GM19372 (cell line): Measurements from ENCODE around the gene PLEKHB1.

ENCODE experiments used
- ATAC-seq: cut with Tn5 transposase; IDR thresholded peaks from one replicate; pipeline ENCODE4 v1.9.1; 2021; ENCODE audit warnings: mild to moderate bottlenecking, low read depth, moderate library complexity; ENCODE audit not compliant: unreplicated experiment

PLEKHB1 gene

DNA sequence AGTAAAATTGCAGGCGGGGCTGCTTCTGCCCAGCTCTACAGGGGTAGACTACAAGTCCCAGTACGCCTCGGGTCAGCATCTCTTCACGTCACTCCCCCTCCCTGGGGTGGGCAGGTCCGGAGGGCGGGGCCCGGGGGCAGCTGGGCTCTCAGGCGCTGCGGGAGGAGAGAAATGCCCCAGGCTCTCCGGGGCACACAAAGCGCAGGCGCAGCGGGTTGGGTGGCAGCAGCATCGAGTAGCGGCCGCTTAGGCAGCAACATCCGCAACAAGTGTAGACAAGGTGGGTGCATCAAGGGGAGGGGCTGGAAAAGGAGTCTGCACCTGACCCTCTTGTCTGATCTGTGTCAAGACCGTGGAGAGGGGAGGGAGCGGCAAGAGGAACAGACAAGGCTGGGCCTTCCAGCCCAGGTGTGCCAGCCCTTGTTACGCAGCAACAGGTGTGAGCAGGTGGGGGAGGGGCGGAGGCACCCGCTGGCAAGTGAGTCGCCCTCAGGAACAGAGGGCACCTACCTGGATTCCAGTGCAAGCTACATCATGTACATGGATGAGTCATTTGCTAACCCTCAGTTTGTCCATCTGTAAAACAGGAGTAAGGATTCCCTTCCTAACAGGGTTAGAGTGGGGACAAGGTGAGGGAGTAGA is 1.2 kb downstream of the PLEKHB1 start:
- ATAC-seq, result peak; percentile 88

DNA sequence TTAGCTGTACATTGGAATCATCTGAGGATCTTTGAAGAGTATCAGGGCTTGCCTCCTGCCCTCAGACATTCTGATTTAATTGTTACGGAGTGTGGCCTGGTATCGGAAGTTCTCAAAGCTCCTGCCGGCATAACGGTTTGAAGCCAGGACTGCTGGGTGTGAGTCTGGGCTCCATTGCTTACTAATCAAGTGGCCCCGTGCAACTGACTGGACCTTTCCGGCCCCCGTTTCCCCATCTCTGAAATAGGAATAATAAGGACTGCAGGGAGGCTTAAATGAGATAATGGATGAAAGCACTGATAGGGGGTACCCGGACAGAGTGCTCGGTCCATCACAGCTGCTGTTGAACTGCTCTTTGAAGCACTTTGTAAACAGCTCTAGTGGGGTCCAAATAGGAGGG is 1.7 kb downstream of the PLEKHB1 start:
- no peak for ATAC-seq

DNA sequence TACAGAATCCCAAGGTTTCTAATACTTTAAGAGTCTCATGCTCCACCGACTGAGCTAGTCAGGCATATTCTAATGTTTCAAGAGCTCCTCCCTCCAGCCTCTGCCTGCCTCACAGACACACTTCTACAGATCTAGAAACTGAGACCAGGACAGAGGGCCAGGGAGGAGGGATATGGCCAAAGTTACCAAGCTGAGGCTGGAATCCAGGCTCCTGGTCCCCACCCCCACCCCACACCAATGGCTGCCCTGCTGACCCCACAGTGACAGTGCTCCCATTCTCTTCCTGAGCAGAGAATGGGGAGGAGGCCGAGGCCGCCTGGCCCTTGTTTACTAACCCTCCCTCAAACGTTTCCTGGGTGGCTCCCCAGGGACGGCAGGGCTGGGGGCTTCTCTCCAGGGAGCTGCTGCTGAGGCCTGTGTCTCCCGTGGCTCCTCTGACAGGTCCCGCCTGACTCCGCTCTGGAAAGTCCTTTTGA is 2.2 kb downstream of the PLEKHB1 start:
- ATAC-seq, result no peak

DNA sequence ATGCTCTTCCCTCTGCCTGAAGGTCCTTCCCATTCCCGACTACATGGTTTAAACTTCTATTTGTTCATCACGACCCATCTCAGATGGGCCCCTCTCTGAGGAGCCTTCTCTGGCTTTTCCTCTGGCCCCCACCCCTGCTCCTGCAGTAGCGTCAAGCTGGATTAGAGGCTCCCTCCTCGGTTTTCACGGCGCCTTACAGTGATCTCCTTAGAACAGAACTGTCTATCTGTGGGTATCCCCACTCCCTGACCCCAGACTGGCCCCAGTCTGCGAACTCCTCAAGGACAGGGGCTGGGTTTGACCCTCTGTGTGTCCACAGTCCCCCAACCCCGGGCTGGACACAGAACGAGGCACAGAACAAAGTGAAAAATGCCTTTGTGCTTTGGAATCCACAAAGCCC is 2.8 kb downstream of the PLEKHB1 start:
- no peak for ATAC-seq

DNA sequence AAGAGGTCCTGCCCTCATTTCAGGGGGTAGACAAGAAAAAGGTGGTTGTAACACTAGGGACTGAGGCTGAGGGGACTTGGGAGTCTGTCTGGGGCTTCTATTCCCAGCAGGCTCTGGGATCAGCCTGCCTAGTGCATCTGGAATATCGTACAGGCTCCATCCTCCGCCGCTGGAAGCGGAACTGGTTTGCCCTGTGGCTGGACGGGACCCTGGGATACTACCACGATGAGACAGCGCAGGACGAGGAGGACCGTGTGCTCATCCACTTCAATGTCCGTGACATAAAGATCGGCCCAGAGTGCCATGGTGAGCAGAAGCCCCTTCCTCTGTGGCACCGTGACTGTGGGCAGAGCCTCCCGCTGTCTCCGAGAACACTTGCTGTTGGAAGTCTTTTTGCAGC is 4.0 kb downstream of the PLEKHB1 start:
- no peak for ATAC-seq

DNA sequence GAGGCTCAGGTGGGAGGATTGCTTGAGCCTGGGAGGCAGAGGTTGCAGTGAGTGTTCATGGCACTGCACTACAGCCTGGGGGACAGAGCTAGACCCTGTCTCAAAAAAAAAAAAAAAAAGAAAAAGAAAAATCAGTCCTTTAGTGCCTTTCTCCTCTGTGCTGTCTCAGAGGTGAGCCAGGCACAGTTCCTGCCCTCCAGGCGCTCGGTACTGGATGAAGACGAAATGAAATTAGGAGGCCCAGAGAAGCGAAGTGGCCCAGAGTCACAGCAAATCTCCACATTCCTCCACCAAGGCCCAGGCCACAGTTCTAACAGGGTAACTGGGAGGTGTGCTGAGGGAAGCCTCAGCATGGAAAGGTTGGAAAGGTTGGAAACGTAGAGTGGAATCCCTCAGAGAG is 4.9 kb downstream of the PLEKHB1 start:
- ATAC-seq, result no peak

DNA sequence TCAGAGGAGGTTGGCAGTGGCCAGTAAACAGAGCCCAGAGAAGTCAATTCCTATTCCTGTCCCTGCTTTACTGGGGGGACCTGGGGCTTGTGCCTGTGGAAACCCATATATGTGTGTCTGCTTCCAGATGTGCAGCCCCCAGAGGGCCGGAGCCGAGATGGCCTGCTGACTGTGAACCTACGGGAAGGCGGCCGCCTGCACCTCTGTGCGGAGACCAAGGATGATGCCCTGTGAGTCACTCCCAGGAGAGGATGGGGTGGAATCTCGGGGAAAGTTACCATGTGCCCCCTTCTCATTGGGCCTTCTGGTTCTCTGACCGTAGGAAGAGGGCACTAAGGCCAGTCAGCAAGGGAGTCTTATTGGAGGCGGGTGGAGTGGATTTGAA is 5.3 kb downstream of the PLEKHB1 start:
- no peak for ATAC-seq

DNA sequence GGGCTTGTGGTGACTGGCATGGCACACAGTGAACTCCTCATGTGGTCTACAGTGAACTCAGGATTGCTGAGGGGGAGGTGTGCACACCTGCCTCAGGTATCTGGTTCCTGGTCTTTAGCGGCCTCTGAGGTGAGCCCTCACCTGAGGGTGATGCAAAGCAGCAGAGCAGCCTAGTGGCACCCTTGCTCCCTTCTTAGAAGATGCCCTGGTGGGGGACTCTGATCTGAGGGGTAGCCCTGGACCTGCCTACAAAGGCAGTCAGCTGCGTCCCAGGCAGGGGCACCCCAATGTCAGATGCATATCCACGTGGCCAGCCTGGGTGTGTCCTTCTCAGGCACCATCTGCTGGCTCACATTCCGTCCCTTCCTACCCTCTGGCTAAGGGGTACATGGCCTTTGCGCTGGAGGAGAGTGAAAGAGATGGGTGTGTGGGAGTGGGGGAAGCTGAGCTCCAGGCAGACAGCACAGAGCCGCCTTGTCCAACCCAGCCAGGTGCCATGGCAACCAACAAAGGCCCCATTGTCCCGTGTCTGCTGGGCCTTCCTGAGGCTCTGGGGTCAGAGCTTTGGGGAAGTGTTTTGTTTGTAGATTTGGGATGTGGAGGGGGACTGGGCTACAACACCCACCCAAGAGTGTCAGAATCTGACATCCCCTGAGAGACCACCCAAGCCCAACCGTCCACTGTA is 5.8 kb downstream of the PLEKHB1 start:
- no peak for ATAC-seq

DNA sequence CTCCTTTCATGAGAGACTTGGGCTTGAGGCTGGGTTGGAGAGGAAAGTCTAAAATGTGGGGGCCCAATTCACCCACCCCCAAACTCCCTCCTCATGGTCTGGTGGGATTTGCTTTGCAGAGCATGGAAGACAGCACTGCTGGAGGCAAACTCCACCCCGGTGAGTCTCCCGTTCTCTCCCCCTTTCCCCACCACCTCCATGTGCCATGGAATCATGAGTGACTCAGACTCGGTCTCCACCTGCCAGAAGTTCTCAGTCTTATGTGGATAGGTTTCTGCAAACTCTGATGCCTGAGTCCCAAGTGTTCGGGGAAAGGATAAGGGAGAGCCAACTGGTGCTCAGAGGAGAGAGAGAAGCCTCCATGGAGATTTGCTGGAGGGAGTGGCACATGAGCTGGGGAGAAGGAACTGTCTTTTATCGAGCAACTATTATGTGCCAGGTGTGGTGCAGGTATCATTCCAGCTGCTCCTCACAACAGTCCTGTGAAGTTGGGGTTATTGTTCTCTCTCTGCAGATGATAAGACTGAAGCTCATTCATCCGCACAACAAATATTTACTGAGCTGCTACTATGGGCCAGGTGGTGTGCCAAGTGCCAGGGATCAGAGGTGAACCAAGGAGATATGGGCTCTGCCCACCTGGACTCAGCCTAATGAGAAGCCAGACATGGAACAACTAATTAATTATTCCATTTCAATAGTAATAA is 6.6 kb downstream of the PLEKHB1 start:
- no peak for ATAC-seq

DNA sequence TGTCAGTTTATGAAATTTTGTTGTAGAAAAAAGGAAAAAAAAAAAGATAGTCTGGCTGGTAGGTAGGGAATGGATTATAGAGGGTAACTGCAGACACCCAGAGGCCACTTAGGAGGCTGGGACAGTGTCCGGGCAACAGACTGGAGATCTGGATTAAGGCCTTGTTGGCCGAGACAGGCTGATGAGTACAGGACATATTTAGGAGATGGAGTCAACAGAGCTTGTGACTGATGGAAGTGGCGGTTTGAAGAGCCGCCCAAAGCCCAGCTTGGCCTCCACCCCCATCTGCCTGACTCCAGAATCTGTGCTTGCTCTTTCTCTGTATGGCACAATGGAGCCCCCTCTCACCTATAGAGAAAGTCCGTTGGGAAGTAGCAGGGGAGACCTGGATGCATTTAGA is 7.6 kb downstream of the PLEKHB1 start:
- ATAC-seq, result no peak

DNA sequence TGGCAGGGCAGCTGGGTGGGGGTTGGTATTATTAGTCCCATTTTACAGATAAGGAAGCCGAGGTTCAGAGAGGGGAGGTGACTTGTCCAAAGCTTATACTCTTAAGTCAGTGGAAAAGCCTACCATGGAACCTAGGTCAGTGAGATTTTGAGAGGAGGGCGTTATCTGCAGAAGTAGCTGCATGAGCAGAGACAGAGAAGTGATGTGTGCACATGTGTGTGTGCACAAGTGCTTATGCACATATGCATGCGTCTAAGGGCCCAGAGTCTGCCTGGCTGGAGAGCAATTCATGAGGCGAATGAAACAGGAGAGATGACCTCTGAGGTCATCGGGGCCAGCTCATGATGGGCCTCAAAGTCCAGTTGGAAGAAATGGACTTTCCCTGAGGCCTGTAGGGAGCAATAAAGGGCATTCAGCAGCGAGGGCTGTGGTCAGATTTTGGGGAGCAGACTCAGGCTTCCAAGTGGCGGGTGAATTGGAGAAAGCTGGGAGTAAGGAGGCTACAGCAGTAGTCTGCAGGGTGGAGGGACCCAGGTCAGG is 8.2 kb downstream of the PLEKHB1 start:
- no peak for ATAC-seq

DNA sequence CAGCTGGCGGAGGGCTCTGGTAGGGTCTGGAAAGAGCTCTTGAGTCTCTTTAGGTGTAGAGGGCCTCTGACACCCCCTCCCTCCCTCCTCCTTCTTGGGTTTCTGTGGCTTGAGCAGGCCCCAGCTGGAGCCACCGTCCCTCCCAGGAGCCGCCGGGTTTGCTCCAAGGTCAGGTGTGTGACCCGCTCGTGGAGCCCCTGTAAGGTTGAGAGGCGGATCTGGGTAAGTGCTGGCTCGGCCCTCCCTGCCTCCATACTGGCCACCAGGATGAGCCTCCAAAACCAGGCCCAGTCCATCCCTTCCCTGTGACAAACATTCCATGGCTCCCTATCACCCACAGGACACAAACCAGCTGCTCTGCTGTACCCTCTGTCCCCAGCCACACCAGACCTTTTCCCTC is 9.3 kb downstream of the PLEKHB1 start:
- no peak for ATAC-seq

DNA sequence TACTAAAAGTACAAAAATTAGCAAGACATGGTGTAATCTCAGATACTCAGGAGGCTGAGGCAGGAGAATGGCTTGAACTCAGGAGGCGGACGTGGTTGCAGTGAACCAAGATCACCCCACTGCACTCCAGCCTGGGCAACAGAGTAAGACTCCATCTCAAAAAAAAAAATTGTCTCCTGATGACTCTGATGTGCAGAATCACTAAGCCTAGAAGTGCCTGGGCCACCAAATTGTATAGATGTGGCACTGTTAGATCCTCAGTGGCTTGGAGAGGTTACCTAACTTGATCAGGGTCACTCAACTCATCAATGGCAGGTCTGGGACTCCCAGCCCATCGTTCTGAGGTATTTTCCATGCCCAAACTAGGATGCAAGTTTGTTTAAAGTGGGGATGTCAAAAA is 10.6 kb downstream of the PLEKHB1 start:
- no peak for ATAC-seq

DNA sequence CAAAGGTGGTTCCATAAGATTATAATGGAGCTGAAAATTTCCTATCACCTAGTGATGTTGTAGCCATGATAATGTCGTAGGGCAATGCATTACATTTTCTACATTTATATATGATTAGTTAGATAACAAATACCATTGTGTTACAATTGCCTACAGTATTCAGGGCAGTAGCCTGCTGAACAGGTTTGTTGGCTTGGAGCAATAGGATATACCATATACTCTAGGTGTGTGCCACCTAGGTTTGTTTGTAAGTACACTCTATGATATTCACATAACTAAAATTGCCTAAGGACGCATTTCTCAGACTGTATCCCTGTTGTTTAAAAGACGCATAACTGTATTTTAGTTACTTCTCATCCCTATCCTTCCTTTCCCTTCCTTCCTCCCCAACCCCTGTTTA is 13.6 kb downstream of the PLEKHB1 start:
- ATAC-seq, result no peak

DNA sequence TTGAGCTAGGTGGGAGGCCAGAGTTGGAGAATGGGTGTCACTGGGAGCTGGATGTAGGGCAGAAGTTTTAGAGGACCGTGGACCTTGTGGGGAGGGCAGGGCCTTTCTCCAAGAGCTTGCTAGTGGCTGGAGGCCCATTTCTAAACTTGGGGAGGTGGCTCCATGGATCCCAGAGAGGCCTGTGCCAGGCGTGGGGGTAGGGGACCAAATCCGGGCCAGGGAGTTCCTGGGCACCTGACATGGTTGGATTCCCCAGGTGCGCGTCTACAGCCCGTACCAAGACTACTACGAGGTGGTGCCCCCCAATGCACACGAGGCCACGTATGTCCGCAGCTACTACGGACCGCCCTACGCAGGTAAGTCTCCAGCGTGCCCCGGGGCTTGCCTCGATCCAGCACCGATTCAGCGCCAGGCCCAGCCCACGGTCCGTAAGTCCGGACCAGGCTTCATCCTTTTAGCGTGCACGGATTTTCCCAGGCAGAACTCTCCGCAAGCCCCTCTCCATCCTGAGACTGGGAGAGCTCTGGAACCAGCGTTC is 14.2 kb downstream of the PLEKHB1 start:
- ATAC-seq, result no peak

DNA sequence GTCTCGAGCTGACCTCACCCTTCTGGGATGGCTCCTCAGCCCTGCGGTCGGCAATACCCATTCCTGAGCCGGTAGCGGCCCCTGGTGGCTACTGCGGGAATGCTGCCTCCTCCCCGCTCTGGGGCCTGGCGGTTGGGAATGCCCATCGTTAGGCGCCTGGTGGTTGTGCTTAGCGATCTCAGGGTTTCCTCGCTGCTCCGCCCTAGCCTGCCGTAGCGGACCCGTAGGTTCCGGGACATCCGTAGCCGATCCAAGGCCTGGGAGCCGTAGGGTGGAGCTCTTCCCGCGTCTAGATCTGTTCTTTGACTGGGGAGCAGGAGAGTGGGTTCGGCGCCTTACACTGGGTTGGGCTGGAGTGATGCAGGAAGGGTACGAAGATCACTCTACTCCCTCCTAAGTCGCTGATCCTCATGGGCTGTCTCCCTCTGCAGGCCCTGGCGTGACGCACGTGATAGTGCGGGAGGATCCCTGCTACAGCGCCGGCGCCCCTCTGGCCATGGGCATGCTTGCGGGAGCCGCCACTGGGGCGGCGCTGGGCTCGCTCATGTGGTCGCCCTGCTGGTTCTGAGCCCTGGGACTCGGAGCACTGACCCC is 14.8 kb downstream of the PLEKHB1 start:
- peak; percentile 64 for ATAC-seq

DNA sequence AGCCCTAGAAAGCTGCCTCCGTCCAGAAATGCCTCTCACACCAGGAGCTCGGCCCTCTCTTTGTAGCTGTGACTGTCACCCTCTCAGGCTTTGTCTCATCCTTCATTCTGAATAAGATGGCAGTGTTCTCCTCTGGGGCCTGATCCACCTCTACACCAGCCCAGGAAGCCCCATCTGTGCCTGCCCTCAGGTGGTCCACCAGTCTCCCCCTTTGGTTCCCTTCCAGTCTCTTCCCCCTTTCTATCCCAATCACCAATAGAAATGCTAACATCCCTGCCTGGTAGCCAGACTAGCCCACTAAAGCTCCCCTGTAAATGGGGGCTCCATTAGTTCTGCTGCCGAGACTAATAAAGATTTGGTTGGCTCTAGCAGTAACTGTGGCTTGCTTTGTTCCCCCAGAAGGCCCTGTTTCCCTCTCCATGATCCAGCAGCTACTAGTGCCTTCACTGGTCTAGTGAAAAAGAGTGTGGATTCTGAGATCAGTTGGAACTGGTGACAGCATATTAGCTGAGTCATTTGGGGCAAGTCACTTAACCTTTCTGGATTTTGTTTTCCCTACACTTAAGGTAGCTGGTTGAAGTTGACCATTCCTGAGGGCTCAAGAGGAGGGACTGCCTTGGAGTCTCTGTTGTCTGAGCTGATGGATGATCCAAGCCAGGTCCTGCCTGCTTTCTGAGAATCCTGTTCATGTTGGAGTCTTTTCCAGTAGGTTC is 16.2 kb downstream of the PLEKHB1 start:
- ATAC-seq, result no peak

DNA sequence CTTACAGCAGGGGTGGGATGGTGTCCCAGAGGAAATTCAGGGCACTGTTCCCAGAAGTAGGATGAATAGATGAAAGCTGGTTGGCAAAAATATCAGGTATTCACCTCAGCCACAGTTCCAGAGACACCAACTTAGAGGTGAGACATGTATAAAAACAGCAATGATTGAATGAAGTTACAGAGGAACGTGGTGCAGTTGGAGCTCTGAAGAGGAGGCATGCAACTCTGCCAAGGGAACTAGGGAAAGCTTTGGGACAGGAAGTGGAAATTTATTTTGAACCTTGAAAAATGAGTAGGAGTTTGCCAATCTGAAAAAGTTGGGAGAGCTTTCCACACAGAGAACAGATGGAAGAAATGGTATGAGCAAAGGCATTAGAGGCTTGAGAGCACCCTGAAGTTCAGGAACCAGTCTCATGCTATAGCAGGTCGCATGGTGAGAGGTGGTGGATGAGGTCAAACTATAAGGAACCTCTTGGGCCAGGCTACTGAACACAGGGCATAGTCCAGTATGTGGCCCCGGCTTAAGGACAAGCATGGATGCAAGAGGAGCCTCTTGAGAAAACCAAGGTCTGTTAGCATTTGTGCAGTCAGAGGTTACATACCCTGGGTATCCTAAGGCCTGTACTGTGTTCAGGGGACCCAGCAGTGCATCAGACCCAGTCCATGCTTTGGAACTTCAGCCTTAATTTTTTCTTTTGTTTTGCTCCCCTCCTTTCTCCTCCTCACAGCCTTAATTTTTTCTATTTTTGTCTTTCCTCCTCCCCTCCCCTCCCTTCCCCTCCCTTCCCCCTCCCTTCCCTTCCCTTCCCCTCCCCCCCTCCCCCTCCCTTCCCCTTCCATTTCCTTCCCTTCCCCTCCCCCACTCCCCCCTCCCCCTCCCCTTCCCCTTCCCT is 17.5 kb downstream of the PLEKHB1 start:
- no peak for ATAC-seq

DNA sequence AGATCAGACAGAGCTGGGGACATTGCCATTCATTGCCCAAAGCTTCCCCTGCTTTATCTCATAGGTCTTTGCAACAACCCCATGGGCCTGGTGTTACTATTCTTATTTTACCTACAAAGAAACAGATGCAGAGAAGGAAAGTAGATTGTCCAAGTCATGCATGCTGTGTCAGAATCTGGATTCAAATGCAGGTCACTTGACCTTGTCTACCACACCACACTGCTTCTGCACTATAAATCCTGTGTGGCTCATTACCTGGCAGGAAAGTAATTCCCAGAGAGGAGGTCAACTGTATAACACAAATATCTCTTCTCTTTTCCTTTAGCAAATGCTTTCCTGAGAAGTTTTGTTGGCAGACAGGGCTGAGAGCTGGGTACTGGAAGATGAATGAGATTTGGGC is 18.5 kb downstream of the PLEKHB1 start:
- ATAC-seq, result no peak
